OCI-LY7 (cell line): ENCODE measurements around the gene RFX3. TPM values are rescaled to one million over a fixed set of nuclear protein-coding genes. Genes with fewer than 3 reads are reported as not detected.

Source experiments
- BruUV-seq: library from RNA; stranded (reverse); fragments of 400-500 nt; replicated peaks from 2 replicates; lab custom pipeline; 2021; lab: Mats Ljungman, UMichigan
- CTCF ChIA-PET: fragments of 300-600 bp; sonication (Branson Sonifier 250); formaldehyde crosslinking; loops from one replicate; lab custom pipeline; 2022; ENCODE audit warnings: antibody characterized with exemption; ENCODE audit not compliant: unreplicated experiment; lab: Charles Lee
- POLR2A ChIA-PET: fragments of 300-600 bp; sonication (Branson Sonifier 250); formaldehyde crosslinking; loops from one replicate; lab custom pipeline; 2022; ENCODE audit warnings: antibody characterized with exemption; lab: Charles Lee
- DNase-seq: peaks from one replicate; pipeline ENCODE4 v3.0.0-alpha.2; 2015; ENCODE audit warnings: low spot score
- H2AFZ ChIP-seq: fragments of 200-600 bp; sonication (generic), shearing (Covaris generic); 2 replicates; pipeline ENCODE4 v1.6.1; 2014; ENCODE audit warnings: mild to moderate bottlenecking, antibody characterized with exemption, low read length, moderate library complexity
- H3K27ac ChIP-seq: fragments of 200-600 bp; sonication (generic); 2 replicates; pipeline ENCODE4 v1.5.1; 2014; ENCODE audit warnings: mixed run types, low read depth, mild to moderate bottlenecking, moderate library complexity, low read length, inconsistent platforms; ENCODE audit not compliant: poor library complexity, severe bottlenecking
- H3K36me3 ChIP-seq: fragments of 200-600 bp; sonication (generic); 2 replicates; pipeline ENCODE4 v1.6.1; 2014; ENCODE audit warnings: mild to moderate bottlenecking, antibody characterized with exemption, low read length, moderate library complexity, mixed read lengths; ENCODE audit not compliant: insufficient read depth
- H3K4me1 ChIP-seq: fragments of 200-600 bp; sonication (generic); 2 replicates; pipeline ENCODE4 v1.5.1; 2014; ENCODE audit warnings: mild to moderate bottlenecking, low read length; ENCODE audit not compliant: insufficient read depth, poor library complexity, severe bottlenecking
- H3K4me2 ChIP-seq: fragments of 200-600 bp; sonication (generic); 2 replicates; pipeline ENCODE4 v1.6.1; 2014; ENCODE audit warnings: mild to moderate bottlenecking, low read length
- H3K4me3 ChIP-seq: fragments of 200-600 bp; sonication (generic); 2 replicates; pipeline ENCODE4 v1.5.1; 2014; ENCODE audit warnings: mild to moderate bottlenecking, low read depth, low read length; ENCODE audit not compliant: poor library complexity, severe bottlenecking
- H3K79me2 ChIP-seq: fragments of 200-600 bp; sonication (generic); 2 replicates; pipeline ENCODE4 v1.6.1; 2016; ENCODE audit warnings: low read depth, mild to moderate bottlenecking, low read length, moderate library complexity, mixed read lengths; ENCODE audit not compliant: insufficient read depth
- H3K9me2 ChIP-seq: fragments of 200-600 bp; sonication (generic); 2 replicates; pipeline ENCODE4 v1.6.1; 2016; ENCODE audit warnings: mild to moderate bottlenecking, low read length, mixed read lengths; ENCODE audit not compliant: insufficient read depth
- H3K9me3 ChIP-seq: fragments of 200-600 bp; sonication (generic); 2 replicates; pipeline ENCODE4 v1.6.1; 2014; ENCODE audit warnings: mild to moderate bottlenecking, mixed run types, low read length, mixed read lengths
- H4K20me1 ChIP-seq: fragments of 200-600 bp; sonication (generic); 2 replicates; pipeline ENCODE4 v1.6.1; 2014; ENCODE audit warnings: mild to moderate bottlenecking, antibody characterized with exemption, low read length, moderate library complexity, mixed read lengths; ENCODE audit not compliant: insufficient read depth
- EZH2phosphoT487 ChIP-seq: fragments of 200-600 bp; sonication (generic); IDR thresholded peaks from 2 replicates; pipeline ENCODE4 v1.6.1; 2018; ENCODE audit warnings: low read depth, borderline replicate concordance, mild to moderate bottlenecking, mixed run types, antibody characterized with exemption, low read length, moderate library complexity, mixed read lengths
- intact Hi-C: fragments of 100-400 bp; cut with micrococcal nuclease; formaldehyde crosslinking; loops from one replicate; pipeline ENCODE4 v1.10.0; 2022; ENCODE audit not compliant: unreplicated experiment
- total RNA-seq, 2 experiments: library from RNA; depleted of rRNA in 1 of 2; stranded (reverse); fragments of >200 nt in 1 of 2; shearing (Covaris generic) in 1 of 2; gene quantifications; 2 replicates each; pipeline ENCODE4 v1.2.3, GENCODE V29; 2014 to 2022
- TF ChIP-seq, protein P1 (sequence below): fragments of 200-600 bp; sonication (generic); conservative IDR thresholded peaks from 2 replicates; pipeline ENCODE4 v1.5.1; 2014; ENCODE audit warnings: mild to moderate bottlenecking, antibody characterized with exemption, low read length, moderate library complexity, mixed read lengths

RFX3 gene
- total RNA-seq, 2 experiments from 2014 or later = 6.9 to 18.1 TPM

DNA sequence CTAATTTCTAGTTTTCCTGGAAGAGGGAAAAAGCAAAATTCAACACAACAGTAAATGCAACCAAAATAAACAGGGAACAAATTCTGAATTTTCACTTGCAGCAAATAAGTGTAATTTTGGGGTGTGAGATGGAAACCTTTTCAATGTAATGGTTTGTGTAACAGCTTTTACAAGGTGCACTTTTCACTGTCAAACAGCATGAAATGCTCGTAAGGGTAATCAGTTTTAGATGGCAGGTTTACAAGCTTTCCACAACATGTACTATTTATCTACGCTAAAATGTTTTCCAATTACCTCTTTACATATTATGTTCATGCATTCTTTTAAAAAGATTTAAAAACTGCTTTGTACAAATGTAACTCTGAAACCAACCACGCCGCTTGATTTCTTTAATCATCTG, 115.3 kb downstream of the RFX3 start:
- POLR2A ChIA-PET = interaction anchor here (0.6 kb wide), 1 partner anchor 184 kb away, joined by 3 read pairs; no protein-coding TSS in a partner anchor
- no peak overlapping the region for H3K27ac ChIP-seq
- no peak for TF ChIP-seq EZH2phosphoT487
- TF ChIP-seq, protein P1, sequence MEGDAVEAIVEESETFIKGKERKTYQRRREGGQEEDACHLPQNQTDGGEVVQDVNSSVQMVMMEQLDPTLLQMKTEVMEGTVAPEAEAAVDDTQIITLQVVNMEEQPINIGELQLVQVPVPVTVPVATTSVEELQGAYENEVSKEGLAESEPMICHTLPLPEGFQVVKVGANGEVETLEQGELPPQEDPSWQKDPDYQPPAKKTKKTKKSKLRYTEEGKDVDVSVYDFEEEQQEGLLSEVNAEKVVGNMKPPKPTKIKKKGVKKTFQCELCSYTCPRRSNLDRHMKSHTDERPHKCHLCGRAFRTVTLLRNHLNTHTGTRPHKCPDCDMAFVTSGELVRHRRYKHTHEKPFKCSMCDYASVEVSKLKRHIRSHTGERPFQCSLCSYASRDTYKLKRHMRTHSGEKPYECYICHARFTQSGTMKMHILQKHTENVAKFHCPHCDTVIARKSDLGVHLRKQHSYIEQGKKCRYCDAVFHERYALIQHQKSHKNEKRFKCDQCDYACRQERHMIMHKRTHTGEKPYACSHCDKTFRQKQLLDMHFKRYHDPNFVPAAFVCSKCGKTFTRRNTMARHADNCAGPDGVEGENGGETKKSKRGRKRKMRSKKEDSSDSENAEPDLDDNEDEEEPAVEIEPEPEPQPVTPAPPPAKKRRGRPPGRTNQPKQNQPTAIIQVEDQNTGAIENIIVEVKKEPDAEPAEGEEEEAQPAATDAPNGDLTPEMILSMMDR = no peak
- H3K9me3 ChIP-seq = no peaks in the 10 kb centered on the region
- CTCF ChIA-PET = no interaction called here
- no peak for DNase-seq
- no peak overlapping the region for H3K4me3 ChIP-seq
- H4K20me1 ChIP-seq = no peaks in the 10 kb centered on the region
- H3K4me2 ChIP-seq = no peak overlapping the region
- H3K36me3 ChIP-seq = no peaks in the 10 kb centered on the region
- intact Hi-C loops = no loop called here
- BruUV-seq = no TSS peak
- no peaks in the 10 kb centered on the region for H3K9me2 ChIP-seq
- no peaks in the 10 kb centered on the region for H3K4me1 ChIP-seq
- H2AFZ ChIP-seq = no peak overlapping the region
- H3K79me2 ChIP-seq = no peaks in the 10 kb centered on the region

DNA sequence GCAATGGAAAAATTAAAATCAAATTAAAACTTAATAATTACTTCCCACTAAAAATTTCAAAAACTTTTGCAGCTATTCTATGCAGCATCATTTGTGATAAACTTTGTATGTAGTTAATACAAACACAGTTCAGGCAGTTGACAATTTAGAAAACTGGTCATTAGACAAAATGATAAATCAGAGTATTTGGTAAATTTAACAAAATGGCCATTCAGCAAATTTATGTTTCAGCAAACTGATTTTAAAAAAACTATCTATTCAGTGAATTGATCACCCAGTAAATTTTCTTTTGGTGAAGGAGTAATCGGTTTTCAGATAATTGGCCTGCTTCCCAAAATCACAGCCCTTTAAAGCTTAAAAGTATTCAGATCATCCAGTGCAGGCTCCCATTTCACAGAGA, 116.3 kb downstream of the RFX3 start:
- no peak overlapping the region for H3K27ac ChIP-seq
- no peaks in the 10 kb centered on the region for H3K9me2 ChIP-seq
- CTCF ChIA-PET = no interaction called here
- H3K9me3 ChIP-seq = no peaks in the 10 kb centered on the region
- no peaks in the 10 kb centered on the region for H4K20me1 ChIP-seq
- POLR2A ChIA-PET = no interaction called here
- intact Hi-C loops = no loop called here
- TF ChIP-seq, protein P1 = no peak
- no peak for TF ChIP-seq EZH2phosphoT487
- H3K79me2 ChIP-seq = no peaks in the 10 kb centered on the region
- BruUV-seq = no TSS peak
- H3K4me2 ChIP-seq = no peak overlapping the region
- H3K4me3 ChIP-seq = no peak overlapping the region
- no peak overlapping the region for H2AFZ ChIP-seq
- DNase-seq = no peak
- H3K36me3 ChIP-seq = no peaks in the 10 kb centered on the region
- H3K4me1 ChIP-seq = no peaks in the 10 kb centered on the region

DNA sequence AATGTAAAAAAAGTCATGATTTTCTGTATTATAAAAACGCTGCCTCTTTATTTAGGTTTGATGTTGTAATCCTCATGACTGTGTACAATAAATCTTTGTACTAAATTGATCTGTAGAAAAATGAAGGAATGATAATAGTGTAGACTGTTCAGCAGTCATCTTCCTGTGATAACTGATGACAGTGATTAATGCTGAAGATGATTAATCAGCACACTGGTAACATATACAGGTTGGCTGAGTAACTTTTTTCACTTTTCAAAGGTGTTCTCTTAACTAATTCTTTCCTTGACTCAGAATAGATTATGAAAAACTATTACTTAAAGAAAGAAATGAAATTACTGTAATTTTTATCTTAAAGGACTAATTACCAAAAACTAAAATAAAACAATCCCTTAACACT, 122.5 kb downstream of the RFX3 start:
- intact Hi-C loops = no loop called here
- no peak for DNase-seq
- Histone ChIP-seq H3K36me3 (no peaks in the 10 kb centered on the region), H3K79me2 (no peaks in the 10 kb centered on the region), H2AFZ (no peak overlapping the region), H3K4me2 (no peak overlapping the region), H3K4me1 (peaks cover 7% of the 10 kb centered on the region), H3K4me3 (no peak overlapping the region), H4K20me1 (no peaks in the 10 kb centered on the region), H3K9me2 (no peaks in the 10 kb centered on the region), H3K9me3 (no peaks in the 10 kb centered on the region), H3K27ac (no peak overlapping the region)
- no TSS peak for BruUV-seq
- TF ChIP-seq, protein P1 = no peak
- TF ChIP-seq EZH2phosphoT487 = no peak
- CTCF ChIA-PET = no interaction called here
- POLR2A ChIA-PET = interaction anchor here (0.6 kb wide), 1 partner anchor 11 kb away, joined by 3 read pairs; no protein-coding TSS in a partner anchor
